Omental fat pad (tissue), 4 donors: ENCODE measurements around the gene XPO5. TPM values are rescaled to one million over a fixed set of nuclear protein-coding genes. Genes with fewer than 3 reads are reported as not detected.
A peak's percentile ranks its signal among the peaks of the same experiment; 100 is the strongest.

Experiments
- ATAC-seq: fragments of 150-250 bp; one replicate; pipeline ENCODE4 v1.9.1; 2016; ENCODE audit warnings: mild to moderate bottlenecking, moderate library complexity; ENCODE audit not compliant: low FRiP score
- DNase-seq: peaks from one replicate; pipeline ENCODE4 v3.0.0-alpha.2; 2019; ENCODE audit warnings: low spot score
- total RNA-seq, 4 donors: library from RNA; depleted of rRNA; stranded (reverse); fragments of >200 nt; gene quantifications; one replicate each; pipeline ENCODE4 v1.1.0, GENCODE V29; 2016
- TF ChIP-seq, protein P1 (sequence below), 3 donors: fragments of 450-650 bp; IDR thresholded peaks; one replicate each; pipeline ENCODE4 v1.5.1; 2016 to 2017; ENCODE audit warnings: antibody characterized with exemption in 3 of 3, mild to moderate bottlenecking in 3 of 3, moderate library complexity in 2 of 3

Gene XPO5
- total RNA-seq, 4 donors from 2014 or later: 16.1 to 138 (median 21.9) TPM

DNA sequence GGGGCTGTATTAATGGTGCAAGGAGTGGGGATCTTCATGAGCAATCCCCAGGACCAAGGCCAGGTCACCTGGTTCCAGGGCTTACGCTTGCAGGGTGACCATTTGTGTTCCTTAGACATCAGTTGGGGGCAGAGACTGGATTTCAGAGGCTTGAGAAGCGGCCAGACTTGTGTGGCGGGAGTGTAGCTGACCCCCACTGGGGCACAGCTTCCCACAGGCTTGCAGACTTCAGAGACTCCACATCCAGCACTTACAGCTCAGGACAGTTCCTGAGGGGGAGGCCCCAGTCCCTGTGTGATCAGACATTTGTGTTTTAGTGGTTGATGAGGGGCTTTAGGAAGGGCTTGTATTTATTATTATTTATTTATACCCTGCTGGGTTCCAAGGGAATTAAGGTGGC is 83.2 kb downstream of the XPO5 start:
- DNase-seq (no peak), ATAC-seq (peak; percentile 41)
- TF ChIP-seq, protein P1, sequence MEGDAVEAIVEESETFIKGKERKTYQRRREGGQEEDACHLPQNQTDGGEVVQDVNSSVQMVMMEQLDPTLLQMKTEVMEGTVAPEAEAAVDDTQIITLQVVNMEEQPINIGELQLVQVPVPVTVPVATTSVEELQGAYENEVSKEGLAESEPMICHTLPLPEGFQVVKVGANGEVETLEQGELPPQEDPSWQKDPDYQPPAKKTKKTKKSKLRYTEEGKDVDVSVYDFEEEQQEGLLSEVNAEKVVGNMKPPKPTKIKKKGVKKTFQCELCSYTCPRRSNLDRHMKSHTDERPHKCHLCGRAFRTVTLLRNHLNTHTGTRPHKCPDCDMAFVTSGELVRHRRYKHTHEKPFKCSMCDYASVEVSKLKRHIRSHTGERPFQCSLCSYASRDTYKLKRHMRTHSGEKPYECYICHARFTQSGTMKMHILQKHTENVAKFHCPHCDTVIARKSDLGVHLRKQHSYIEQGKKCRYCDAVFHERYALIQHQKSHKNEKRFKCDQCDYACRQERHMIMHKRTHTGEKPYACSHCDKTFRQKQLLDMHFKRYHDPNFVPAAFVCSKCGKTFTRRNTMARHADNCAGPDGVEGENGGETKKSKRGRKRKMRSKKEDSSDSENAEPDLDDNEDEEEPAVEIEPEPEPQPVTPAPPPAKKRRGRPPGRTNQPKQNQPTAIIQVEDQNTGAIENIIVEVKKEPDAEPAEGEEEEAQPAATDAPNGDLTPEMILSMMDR (IDR thresholded peaks at IDR 0.05): no peak

DNA sequence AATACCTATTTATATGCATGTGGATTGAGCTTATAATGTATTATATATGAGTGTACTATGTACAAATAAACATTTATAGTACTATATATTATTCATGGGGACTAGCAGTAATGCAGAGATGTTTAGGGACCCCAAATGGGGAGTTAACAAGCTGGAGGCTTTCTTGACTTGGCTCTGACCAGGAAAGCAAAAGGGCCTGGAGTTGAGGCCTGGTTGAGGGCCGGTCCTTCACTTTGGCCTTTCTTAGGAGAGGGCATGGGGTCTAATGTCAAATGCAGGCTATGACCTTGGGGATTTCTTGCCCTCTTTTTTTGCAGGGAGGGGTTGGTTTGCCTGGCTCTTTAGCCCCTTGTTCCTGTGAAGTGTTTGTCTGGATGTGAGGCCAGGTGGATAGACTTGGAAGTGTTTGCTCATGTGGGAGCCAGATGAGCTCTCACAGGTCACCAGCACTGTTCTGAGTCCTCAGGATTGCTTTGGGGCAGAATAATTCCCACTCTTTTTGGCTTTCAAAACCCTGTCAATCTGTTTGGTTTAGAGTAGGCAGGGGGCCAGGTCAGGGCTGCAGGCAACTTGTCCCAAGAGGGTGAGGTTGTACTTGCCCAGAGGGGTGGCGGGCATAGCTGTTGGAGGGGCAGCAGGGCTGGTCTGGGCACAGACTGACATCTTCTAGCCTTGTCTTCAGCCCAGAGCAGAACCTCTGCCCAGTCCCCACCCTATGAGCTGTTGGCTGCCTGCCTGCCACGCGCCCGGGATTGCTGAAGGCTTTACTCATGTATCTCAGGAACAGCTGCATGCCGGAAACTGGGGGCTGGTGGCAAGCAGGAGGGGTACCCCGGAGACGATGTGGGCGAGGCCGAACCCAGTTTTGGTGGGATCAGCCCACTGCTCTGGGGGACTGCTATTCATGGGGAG is 83.8 kb downstream of the XPO5 start:
- peak; percentile 90 for ATAC-seq
- TF ChIP-seq, protein P1 (IDR thresholded peaks at IDR 0.05): no peak
- DNase-seq: peak; percentile 56

DNA sequence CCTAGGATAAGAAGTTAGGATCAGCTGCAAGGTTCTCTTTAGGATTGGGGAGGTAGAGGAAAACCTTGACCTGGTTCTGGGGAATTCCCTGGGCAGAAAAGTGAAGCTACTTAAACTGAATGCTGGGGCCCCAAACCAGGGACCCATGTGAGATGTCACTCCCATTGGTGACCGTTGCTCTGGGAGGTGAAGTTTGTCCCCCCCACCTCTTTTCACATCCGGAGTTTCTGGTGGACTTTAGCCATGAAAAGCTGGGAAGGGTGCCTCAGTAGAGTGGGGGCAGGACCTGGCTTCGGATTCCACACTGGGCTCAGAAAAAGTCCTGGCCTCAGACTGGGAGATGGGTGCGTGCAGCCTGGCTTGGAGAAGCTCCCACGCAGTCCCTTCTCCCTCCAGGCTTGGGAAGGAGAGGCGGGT is 85.3 kb downstream of the XPO5 start:
- no peak for ATAC-seq
- DNase-seq: no peak
- TF ChIP-seq, protein P1 (IDR thresholded peaks at IDR 0.05): no peak

DNA sequence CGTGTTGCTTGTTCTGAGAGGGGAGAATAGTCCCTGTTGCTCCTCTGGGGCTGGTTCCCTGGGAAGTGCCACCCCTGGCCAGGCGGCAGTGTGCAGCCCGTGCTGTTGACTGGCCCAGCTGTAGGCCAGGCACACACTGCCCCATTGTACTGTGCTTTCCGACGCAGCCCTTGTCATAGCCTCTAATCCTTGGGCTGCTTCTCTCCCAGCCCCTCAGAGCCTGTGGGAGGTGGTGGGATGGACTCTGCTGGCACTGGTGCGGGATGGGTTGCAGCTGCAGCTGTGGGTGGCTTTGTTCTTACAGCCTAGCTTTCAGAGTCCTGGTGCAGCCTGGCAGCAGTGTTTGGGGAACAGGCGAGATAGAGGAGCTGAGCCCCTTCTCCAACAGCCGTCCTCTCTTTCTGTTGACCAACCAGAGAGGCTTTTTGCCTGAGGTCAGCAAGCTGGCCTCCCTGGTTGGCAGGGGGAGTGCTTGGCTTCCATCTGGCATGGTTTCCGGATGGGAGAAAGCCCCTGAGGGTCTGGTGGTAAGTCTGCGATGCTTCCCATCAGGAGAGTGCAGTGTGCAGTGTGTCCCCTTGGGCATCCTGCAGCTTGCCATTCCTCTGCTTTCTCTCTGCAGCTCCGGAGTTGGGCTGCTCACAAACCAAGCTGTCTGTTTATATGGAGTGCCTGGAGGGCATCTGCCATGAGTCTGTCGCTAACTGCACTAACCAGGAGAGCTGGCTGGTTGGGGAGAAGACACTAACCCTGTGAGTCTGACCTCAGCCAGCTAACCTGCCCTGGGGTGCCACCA is 86.4 kb downstream of the XPO5 start:
- ATAC-seq (no peak), DNase-seq (no peak)
- TF ChIP-seq, protein P1 (IDR thresholded peaks at IDR 0.05): no peak

DNA sequence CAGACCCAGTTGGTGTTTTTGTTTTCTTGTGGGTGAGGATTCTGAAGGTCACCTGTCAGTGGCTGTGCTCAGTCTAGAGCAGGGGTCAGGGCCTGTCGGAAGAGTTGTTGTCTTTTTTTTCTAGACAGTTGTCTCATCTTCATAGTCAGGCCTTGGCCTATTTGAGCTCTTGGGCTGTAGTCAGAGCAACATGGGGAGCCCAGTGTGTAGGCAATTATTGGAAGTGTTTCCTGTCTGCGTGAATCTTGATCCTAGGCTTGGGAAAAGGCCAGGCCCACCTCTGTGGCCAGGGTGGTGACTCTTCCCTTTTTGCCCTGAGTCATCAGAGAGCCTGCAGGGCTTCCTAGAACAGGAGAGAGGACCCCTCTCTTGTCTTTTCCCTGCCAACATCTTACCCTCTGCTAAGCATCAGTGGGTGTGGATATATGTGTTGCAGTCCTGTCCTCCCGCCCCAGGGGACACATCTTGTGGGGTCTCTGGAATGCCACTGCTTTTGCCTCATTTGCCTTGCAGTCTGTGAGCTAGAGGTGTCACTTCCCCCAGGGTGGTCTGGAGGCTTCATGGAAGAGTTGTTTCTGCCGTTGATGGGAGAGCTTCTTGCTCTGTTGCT is 87.1 kb downstream of the XPO5 start:
- ATAC-seq (no peak), DNase-seq (no peak)
- TF ChIP-seq, protein P1 (IDR thresholded peaks at IDR 0.05): no peak

DNA sequence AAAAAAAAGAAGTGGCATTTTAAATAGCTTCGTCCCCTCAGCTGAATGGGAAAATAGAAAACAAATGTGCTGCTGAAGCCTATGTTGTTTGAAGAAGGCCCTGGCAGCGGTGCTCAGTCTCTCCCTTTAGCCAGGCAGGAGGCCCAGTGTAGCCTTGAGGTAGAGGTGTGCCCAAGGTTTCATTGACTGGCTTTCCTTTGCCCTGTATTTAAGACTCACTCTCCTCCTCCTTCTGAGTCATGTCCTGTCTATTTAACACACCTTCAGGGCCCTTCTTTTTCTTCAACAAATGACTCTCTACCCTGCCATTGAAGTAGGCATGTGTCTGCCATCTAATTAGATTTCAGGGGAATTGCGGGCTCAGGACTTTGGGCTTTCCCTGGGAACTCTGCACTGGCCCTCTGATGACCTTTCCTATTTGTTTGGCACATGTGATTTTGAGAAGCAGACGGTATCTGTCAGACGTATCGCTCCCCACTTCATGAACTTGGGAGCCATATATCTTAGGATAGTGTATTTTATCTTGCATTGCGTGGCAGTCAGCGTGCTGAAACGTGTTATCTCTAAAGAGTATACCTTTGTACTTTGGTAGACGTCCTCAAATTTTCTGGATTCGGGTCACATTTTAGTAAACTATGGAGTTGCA is 94.1 kb downstream of the XPO5 start:
- TF ChIP-seq, protein P1 (IDR thresholded peaks at IDR 0.05): no peak
- no peak for ATAC-seq
- no peak for DNase-seq
